Rectal smooth muscle tissue (tissue), 1 donor: ENCODE results near the gene NOD1.
"Not testable (repeated sequence)": the region's sequence is repeated elsewhere in the genome, so short reads cannot be mapped to it uniquely, and the experiment has no call there.

Experiments
- H3K27ac ChIP-seq: one replicate; pipeline ENCODE4 v1.7.0; 2013; ENCODE audit warnings: low read depth, low read length, inconsistent platforms
- H3K27me3 ChIP-seq: one replicate; pipeline ENCODE4 v1.7.0; 2013; ENCODE audit warnings: low read length; ENCODE audit not compliant: control insufficient read depth, insufficient read depth
- H3K36me3 ChIP-seq: one replicate; pipeline ENCODE4 v1.7.0; 2013; ENCODE audit warnings: low read length; ENCODE audit not compliant: control insufficient read depth, insufficient read depth
- H3K4me1 ChIP-seq: one replicate; pipeline ENCODE4 v1.7.0; 2013; ENCODE audit warnings: low read length; ENCODE audit not compliant: control insufficient read depth, insufficient read depth
- H3K4me3 ChIP-seq: one replicate; pipeline ENCODE4 v1.7.0; 2013; ENCODE audit warnings: low read length
- H3K9ac ChIP-seq: one replicate; pipeline ENCODE4 v1.7.0; 2013; ENCODE audit warnings: low read length

The NOD1 gene

GRCh38 chr7:30493228-30493627 lies 14.6 kb upstream of the NOD1 start:
- Histone ChIP-seq H3K36me3 (no peaks in the 10 kb centered on the region), H3K27ac (no peak overlapping the region), H3K9ac (no peak overlapping the region), H3K27me3 (no peaks in the 10 kb centered on the region), H3K4me3 (no peak overlapping the region), H3K4me1 (no peaks in the 10 kb centered on the region)

GRCh38 chr7:30491417-30491816 lies 12.8 kb upstream of the NOD1 start:
- no peaks in the 10 kb centered on the region for H3K36me3 ChIP-seq
- H3K27ac ChIP-seq: no peak overlapping the region
- H3K9ac ChIP-seq: no peak overlapping the region
- no peak overlapping the region for H3K4me3 ChIP-seq
- H3K4me1 ChIP-seq: no peaks in the 10 kb centered on the region
- H3K27me3 ChIP-seq: no peaks in the 10 kb centered on the region

DNA sequence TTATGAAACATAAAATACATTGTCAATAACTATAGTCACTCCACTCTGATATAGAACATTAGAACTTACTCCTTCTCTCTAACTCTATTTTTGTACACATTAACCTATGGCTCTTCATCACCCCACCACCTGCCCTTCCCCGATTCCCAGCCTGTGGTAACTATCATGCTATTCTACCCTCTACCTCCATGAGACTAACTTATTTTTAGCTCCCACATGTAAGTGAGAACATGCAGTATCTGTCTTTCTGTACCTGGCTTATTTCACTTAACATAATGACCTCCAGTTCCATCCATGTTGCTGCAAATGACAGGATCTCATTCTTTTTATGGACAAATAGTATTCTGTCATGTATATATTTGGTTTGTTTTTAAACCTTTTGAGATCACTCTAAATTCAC lies 8.8 kb upstream of the NOD1 start:
- no peaks in the 10 kb centered on the region for H3K4me1 ChIP-seq
- no peak overlapping the region for H3K27ac ChIP-seq
- H3K36me3 ChIP-seq: no peaks in the 10 kb centered on the region
- H3K9ac ChIP-seq: no peak overlapping the region
- H3K27me3 ChIP-seq: no peaks in the 10 kb centered on the region
- no peak overlapping the region for H3K4me3 ChIP-seq

DNA sequence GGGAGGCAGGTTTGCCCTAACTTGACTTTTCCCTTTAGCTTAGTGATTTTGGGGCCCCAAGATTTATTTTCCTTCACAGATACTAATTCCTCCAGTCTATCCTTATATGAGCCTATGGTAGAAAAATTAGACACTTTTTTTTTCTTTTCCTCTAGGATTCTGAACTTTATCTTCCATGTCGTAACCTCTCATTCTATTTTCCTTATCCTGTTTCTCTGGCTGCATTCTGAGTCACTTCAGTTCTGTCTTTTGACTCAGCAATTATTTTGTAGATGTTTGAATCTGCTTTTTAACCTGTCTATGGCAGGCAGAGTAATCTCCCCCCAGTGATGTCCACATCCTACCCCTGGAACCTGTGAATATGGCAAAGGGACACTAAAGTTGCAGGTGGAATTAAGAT lies 7.1 kb upstream of the NOD1 start:
- Histone ChIP-seq H3K4me1 (no peaks in the 10 kb centered on the region), H3K27me3 (no peaks in the 10 kb centered on the region), H3K36me3 (no peaks in the 10 kb centered on the region), H3K9ac (no peak overlapping the region), H3K4me3 (no peak overlapping the region), H3K27ac (no peak overlapping the region)

DNA sequence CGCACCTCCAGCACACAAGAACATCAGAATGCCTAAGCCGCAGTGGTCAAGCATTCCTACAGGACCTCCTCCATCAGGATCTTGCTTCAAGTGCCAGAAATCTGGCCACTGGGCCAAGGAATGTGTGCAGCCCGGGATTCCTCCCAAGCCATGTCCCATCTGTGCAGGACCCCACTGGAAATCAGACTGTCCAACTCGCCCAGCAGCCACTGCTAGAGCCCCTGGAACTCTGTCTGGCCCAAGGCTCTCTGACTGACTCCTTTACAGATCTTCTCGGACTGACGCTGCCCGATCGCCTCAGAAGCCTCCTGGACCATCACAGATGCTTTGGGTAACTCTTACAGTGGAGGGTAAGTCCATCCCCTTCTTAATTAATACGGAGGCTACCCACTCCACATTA lies 2.8 kb upstream of the NOD1 start:
- not testable (repeated sequence) for H3K4me1 ChIP-seq, H3K27me3 ChIP-seq, H3K36me3 ChIP-seq, H3K4me3 ChIP-seq, H3K27ac ChIP-seq, H3K9ac ChIP-seq

DNA sequence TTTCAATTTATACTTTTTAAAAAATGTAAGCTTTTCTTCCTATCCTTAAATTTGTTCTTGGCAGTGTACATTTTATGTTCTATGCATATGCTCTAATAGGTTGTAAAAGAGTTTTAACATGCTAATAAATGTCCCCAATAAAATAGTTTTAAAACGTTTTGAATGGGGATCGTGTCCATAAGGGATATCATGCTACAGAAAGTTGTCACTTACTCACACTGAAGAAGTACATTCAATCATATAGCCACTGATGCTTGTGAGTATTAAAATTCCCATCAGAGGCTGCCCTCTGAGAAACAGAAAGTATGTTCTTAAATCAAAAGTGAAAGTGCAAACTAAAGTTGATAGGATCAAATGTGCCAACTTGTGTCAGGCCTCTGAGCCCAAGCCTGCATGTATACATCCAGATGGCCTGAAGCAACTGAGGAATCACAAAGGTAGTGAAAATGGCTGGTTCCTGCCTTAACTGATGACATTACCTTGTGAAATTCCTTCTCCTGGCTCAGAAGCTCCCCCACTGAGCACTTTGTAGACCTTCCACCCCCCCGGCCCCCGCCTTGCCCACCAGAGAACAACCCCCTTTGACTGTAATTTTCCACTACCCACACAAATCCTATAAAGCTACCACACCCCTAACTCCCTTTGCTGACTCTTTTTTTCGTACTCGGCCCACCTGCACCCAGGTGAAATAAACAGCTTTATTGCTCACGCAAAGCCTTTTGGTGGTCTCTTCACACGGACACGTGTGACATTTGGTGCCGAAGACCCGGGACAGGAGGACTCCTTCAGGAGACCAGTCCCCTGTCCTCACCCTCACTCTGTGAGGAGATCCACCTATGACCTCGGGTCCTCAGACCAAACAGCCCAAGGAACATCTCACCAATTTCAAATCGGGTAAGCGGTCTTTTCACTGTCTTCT lies 877 bp upstream of the NOD1 start:
- no peak overlapping the region for H3K9ac ChIP-seq
- peaks cover 8% of the 10 kb centered on the region for H3K4me1 ChIP-seq
- H3K27ac ChIP-seq: no peak overlapping the region
- H3K27me3 ChIP-seq: no peaks in the 10 kb centered on the region
- no peaks in the 10 kb centered on the region for H3K36me3 ChIP-seq
- peak overlapping the region; percentile 88 for H3K4me3 ChIP-seq

DNA sequence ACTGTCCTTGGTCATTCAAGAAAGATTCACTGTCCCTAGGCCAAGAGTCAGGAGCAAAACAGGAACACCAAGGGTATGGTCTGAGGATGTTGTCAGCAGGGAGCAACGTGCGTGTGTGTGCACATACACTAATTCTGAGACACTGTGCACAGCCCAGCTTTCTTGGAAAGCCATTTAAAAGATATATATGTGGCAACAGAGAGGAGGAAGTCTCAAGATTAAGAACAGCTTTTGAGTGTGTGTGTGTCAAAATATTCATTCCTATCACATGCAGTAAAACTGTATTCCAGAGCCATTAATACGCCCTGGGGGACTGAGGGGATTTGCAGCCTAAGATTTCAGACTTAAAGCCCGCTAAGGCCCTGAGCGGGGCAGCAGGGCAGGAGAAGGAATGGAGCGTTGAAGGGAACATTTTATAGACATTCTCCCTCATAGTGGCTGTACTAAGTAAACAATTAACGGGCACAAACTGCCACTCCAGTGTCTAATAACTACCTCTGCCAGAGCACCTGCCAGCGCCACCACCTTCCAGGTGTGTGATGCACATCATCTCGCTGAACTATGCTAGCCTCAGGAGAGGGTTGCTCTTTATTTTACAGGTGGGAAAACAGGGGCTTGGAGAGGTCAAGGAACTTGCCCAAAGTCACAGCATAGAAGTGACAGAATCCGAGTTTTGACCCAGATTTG lies 2.0 kb downstream of the NOD1 start:
- Histone ChIP-seq H3K9ac (no peak overlapping the region), H3K4me3 (peak overlapping the region; percentile 30), H3K4me1 (peaks cover 13% of the 10 kb centered on the region), H3K27me3 (peaks cover 2% of the 10 kb centered on the region), H3K36me3 (no peaks in the 10 kb centered on the region), H3K27ac (no peak overlapping the region)

DNA sequence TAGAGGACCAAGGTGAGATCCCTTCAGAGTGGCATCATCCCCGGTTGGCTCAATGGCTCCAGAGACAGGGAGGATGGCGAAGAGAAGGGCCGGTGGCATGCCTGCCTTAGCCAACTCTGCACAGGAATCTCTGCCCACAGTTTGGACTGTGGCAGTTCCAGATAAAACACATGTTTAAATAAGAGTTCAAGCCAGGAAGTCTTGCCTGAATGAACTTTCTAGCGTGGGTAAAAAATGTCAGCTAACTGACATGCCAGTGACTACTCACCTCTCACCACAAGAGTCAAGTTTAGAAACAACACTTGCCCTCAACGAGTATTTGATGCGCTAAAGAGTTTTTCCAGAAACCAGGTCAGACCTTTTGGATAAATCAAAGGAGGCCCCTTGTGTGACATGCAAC lies 3.0 kb downstream of the NOD1 start:
- H3K9ac ChIP-seq: no peak overlapping the region
- H3K27ac ChIP-seq: no peak overlapping the region
- peaks cover 23% of the 10 kb centered on the region for H3K4me1 ChIP-seq
- no peak overlapping the region for H3K4me3 ChIP-seq
- peaks cover 2% of the 10 kb centered on the region for H3K27me3 ChIP-seq
- no peaks in the 10 kb centered on the region for H3K36me3 ChIP-seq

DNA sequence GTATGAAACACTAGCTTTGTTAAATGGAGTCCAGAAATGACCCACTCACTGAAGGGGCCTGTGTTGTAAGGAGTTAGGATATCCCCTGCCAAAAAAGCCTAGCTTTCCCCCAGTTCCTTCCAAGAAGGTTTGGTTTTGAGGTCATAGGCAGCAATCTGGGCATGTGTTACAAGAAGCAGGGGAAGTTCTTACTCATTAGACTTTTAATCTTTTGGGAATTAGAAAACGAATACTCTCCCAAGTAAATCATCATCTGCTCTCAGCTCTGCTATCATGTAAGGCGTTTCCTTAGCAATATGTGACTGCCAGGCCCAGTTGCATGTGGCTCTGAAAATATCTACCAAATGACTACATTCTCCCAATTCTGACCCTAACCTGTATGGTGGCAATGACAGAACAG lies 3.7 kb downstream of the NOD1 start:
- Histone ChIP-seq H3K36me3 (no peaks in the 10 kb centered on the region), H3K27me3 (peaks cover 2% of the 10 kb centered on the region), H3K27ac (no peak overlapping the region), H3K9ac (no peak overlapping the region), H3K4me3 (no peak overlapping the region), H3K4me1 (peaks cover 30% of the 10 kb centered on the region)

DNA sequence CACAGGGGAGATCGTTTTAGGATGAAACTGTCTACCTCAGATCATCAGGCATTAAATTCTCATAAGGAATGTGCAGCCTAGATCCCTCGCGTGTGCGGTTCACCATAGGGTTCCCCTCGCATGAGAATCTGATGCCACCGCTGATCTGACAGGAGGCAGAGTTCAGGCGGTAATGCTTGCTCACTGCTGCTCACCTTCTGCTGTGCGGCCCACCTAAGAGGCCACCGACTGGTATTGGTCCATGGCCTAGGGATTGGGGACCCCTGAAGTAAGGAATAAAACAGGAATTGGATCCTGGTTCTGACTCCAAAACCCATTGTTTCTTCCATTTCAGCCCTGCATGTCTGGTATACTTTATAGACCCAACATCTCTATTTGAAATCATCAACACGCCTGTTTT lies 4.1 kb downstream of the NOD1 start:
- Histone ChIP-seq H3K4me1 (peaks cover 34% of the 10 kb centered on the region), H3K36me3 (no peaks in the 10 kb centered on the region), H3K9ac (no peak overlapping the region), H3K4me3 (no peak overlapping the region), H3K27me3 (peaks cover 2% of the 10 kb centered on the region), H3K27ac (no peak overlapping the region)

DNA sequence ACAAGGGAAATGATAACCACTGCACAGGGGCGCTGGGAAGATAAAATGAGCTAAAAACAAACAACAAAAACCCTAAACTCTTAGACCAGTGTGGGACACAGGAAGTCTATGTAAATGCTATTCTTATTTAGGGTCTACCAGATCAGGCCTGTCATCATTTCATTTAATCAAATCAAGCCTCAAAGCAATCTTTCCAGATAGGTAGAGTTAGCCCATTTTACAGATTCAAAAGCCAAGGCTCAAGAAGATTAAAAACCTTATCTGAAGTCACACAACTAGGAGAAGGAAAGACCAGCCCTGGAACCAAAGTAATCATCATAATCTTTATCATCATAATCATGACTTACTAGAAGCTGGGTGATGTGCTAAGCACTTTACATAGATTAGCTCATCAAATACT lies 4.7 kb downstream of the NOD1 start:
- Histone ChIP-seq H3K27ac (no peak overlapping the region), H3K9ac (no peak overlapping the region), H3K4me3 (no peak overlapping the region), H3K4me1 (peaks cover 33% of the 10 kb centered on the region), H3K36me3 (no peaks in the 10 kb centered on the region), H3K27me3 (peaks cover 2% of the 10 kb centered on the region)

- Histone ChIP-seq H3K27ac (no peak overlapping the region), H3K27me3 (peaks cover 2% of the 10 kb centered on the region), H3K36me3 (no peaks in the 10 kb centered on the region), H3K9ac (no peak overlapping the region), H3K4me3 (no peak overlapping the region), H3K4me1 (peaks cover 34% of the 10 kb centered on the region)
These were observed 5.5 kb downstream of the NOD1 start for GRCh38 chr7:30472784-30473775.
